ENCODE measurements around the gene FMC1.

FMC1 gene

DNA sequence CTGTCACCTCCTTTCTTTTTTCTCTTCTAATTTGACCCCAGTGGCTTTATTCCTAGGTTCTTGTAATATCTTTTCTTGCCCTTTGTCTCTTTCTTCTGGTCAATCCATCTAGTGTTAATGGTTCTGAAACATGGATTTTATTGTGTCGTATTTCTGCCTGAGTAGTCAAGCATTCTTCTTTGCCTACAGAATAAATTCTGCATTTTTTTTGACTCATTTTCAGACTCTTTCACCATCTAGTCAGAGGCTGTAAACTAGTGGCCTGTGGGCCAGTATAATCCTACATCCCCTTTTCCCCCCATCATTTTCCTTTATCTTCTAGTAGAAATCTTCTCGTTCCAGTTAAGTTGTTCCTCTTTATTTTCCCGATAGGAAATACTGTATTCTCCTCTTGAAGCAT lies 48.0 kb downstream of the FMC1 start:
- no peak for DNase-seq

DNA sequence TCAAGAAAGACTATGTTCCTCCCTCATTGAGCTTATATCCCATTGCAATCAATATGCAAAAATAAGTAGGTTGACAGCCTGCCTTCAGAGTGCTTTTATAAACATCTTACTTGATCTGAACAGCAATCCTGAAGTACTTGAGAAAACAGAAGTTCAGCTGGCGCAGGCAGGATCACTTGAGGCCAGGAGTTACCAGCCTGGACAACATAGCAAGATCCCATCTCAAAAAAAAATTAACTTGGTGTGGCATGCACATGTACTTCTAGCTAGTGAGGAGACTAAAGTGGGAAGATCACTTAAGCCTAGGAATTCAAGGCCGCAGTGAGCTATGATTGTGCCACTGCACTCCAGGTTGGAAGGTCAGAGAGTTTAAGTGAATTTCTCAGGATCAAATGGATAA lies 48.6 kb downstream of the FMC1 start:
- no peak for DNase-seq

DNA sequence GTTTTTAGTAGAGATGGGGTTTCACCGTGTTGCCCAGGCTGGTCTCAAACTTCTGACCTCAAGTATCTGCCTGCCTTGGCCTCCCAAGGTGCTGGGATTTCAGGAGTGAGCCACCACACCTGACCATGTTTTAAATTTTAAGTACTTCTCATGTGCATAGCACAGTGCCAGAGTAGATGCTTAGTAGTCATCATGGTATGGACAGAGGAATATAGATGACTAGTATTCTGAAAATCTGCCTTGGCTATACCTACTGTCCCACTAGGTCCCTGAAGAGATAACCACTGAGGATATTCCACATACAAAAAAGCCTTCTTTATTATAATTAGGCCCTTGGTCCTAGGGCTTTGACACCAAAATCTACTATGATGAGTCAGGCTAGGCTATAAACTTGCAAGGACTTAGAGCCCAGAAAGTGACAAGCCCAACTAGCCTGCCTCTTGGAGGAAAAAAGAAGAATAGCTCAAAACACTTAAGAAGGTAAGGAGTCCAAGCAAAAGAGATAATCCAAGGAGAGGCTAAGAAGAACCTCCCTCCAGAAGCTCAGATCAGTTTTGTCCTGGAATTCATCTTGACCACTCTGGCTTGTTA lies 52.6 kb downstream of the FMC1 start:
- no peak for DNase-seq

DNA sequence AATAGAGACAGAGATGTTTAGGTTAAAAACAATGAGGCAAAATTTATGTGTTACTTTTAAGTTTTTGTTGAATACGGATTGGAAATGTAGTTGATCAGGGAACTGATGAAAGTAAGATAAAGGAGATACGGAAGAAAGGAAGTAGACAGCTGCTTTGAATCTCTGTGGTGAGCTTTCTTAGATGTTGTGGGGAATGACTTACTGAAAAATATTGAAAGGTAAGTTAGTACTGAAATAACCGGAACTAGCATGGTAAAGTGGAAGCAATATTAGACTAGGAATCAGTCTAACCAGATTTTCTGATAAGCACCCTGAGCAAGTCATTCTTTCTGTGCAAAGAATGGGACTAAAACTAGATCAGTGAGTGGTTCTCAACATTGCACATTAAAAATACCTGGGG lies 53.4 kb downstream of the FMC1 start:
- no peak for DNase-seq

All from NCI-H446 treated with DMSO at 0.1 percent for 48 hours (cell line).